HepG2 (cell line): ENCODE results near the gene MORC3. TPM values are rescaled to one million over a fixed set of nuclear protein-coding genes. Genes with fewer than 3 reads are reported as not detected.

ENCODE experiments used
- CBX2 ChIP-seq, 2 experiments: fragments of 200-600 bp in 1 of 2; sonication (generic); formaldehyde crosslinking in 1 of 2; IDR thresholded peaks; 2 replicates each; pipeline versions ENCODE4 v1.7.0 to v1.8.1; 2018 to 2022; ENCODE audit warnings: low read depth in 2 of 2, low read length in 1 of 2, mild to moderate bottlenecking in 1 of 2, missing genetic modification reagents in 1 of 2
- CC2D1A ChIP-seq: sonication (generic); formaldehyde crosslinking; IDR thresholded peaks from 2 replicates; pipeline ENCODE4 v1.8.1; 2023; ENCODE audit warnings: mild to moderate bottlenecking, missing genetic modification reagents
- CEBPG ChIP-seq: IDR thresholded peaks from 2 replicates; pipeline ENCODE4 v1.6.1; 2016
- FOXM1 ChIP-seq: sonication (generic); formaldehyde crosslinking; IDR thresholded peaks from 2 replicates; pipeline ENCODE4 v1.5.0; 2020; ENCODE audit warnings: missing genetic modification reagents
- HDAC6 ChIP-seq: fragments of 200-600 bp; sonication (generic); IDR thresholded peaks from 2 replicates; pipeline ENCODE4 v1.7.0; 2017; ENCODE audit warnings: mild to moderate bottlenecking, antibody characterized with exemption, low read length, low read depth
- MTF2 ChIP-seq: sonication (generic); formaldehyde crosslinking; IDR thresholded peaks from 2 replicates; pipeline ENCODE4 v1.5.0; 2020; ENCODE audit warnings: missing genetic modification reagents, borderline replicate concordance
- NCOR1 ChIP-seq: fragments of 200-600 bp; sonication (generic); IDR thresholded peaks from 2 replicates; pipeline ENCODE4 v1.7.0; 2017; ENCODE audit warnings: antibody characterized with exemption, low read length, borderline replicate concordance
- NFKB2 ChIP-seq: sonication (generic); formaldehyde crosslinking; IDR thresholded peaks from 2 replicates; pipeline ENCODE4 v1.4.0; 2020; ENCODE audit warnings: missing genetic modification reagents, borderline replicate concordance
- NR2F2 ChIP-seq: IDR thresholded peaks from 2 replicates; pipeline ENCODE4 v1.6.1; 2012; ENCODE audit warnings: low read depth, inconsistent platforms, borderline replicate concordance
- ZNF543 ChIP-seq: sonication (generic); formaldehyde crosslinking; IDR thresholded peaks from 2 replicates; pipeline ENCODE4 v1.4.0; 2020; ENCODE audit warnings: mild to moderate bottlenecking, missing genetic modification reagents
- ZSCAN21 ChIP-seq: sonication (generic); formaldehyde crosslinking; IDR thresholded peaks from 2 replicates; pipeline ENCODE4 v1.8.0; 2022; ENCODE audit warnings: mild to moderate bottlenecking, missing genetic modification reagents, moderate library complexity, borderline replicate concordance
- polyA plus RNA-seq, 8 experiments: library from polyadenylated mRNA; depleted of rRNA in 3 of 8; stranded (reverse) in 7 of 8; unstranded in 1 of 8; fragments of >200 nt; fragmentation: Illumina TruSeq in 4 of 8; extraction: Trizol in 4 of 8; gene quantifications; 2 replicates each; pipeline versions ENCODE4 v1.2.1 to v1.2.3, GENCODE V29; 2011 to 2016; ENCODE audit warnings: low read depth in 4 of 8, missing spikeins in 1 of 8, mixed read lengths in 1 of 8; ENCODE audit not compliant: insufficient read depth in 1 of 8
- total RNA-seq, 5 experiments: library from RNA; depleted of rRNA; stranded (reverse); fragments of >200 nt; fragmentation: Illumina TruSeq; extraction: Trizol; gene quantifications; 2 replicates each; pipeline ENCODE4 v1.2.3, GENCODE V29; 2016; ENCODE audit warnings: low read depth in 1 of 5
- TF ChIP-seq, protein P1 (sequence below), 2 experiments: sonication (generic) in 1 of 2; formaldehyde crosslinking in 1 of 2; IDR thresholded peaks; 2 replicates each; pipeline versions ENCODE4 v1.4.0 to v1.6.1; 2016 to 2020; ENCODE audit warnings: borderline replicate concordance in 1 of 2, low read depth in 1 of 2, mild to moderate bottlenecking in 1 of 2, missing genetic modification reagents in 1 of 2
- TF ChIP-seq, protein P2 (sequence below): sonication (generic); formaldehyde crosslinking; IDR thresholded peaks from 2 replicates; pipeline ENCODE4 v1.5.1; 2020; ENCODE audit warnings: mild to moderate bottlenecking, missing genetic modification reagents, moderate library complexity
- TF ChIP-seq, protein P3 (sequence below): sonication (generic); formaldehyde crosslinking; IDR thresholded peaks from 2 replicates; pipeline ENCODE4 v1.5.0; 2020; ENCODE audit warnings: mild to moderate bottlenecking, missing genetic modification reagents
- TF ChIP-seq, protein P4 (sequence below): sonication (generic); formaldehyde crosslinking; IDR thresholded peaks from 2 replicates; pipeline ENCODE4 v1.4.0; 2020; ENCODE audit warnings: missing genetic modification reagents, mild to moderate bottlenecking, borderline replicate concordance

The MORC3 gene
- total and polyA plus RNA-seq, 2 of the 13 experiments (the other 11 are each of a cell fraction or from before 2014, with no cell fraction given): 12.9 to 19.5 TPM

DNA sequence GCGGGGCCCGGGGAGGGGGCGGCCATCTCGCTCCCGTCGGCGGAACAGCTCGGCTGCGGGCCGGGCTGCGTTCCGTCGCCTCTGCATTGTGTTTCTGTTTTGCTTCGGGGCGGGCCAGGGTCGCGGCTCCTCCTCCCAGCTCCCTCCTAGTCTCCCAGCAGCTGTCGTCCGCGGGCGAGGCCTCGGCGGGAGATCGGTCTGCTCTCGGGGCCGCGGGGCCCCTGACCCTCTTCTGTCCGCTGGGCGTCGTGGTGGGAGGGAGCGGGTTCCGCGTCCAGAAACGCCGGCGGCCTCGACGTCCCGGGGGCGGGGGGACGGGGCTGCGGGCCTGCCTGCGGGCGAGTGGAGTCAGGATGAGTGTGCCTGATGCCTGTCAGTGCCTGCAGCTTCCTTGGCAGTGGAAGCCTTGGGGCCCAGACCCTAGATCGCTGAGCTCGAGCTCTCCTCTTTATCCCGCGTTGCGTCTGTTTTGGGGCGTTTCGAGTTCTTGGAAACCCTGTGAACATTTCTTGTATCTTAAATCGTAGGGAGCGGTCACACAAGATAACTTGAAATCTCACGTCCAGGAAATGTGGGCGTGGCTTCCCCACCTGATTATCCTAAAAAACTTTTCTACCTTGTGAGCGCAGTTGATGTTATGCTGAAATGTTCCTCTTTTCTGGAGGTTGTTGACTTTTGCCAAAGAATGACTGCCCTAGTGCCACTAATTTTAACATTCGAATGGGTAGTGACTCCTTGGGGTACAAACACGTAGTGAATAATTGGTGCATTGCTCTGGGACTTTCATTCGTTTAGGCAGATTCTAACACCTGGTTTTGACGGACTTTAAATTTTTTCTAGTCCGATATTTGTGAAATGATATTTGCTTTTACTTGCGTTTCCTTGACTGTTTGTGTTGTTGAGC, 676 bp downstream of the MORC3 start (continued):
- TF ChIP-seq CEBPG (CRISPR knock-in tag): no peak
- TF ChIP-seq NCOR1: no peak
- TF ChIP-seq, protein P1, sequence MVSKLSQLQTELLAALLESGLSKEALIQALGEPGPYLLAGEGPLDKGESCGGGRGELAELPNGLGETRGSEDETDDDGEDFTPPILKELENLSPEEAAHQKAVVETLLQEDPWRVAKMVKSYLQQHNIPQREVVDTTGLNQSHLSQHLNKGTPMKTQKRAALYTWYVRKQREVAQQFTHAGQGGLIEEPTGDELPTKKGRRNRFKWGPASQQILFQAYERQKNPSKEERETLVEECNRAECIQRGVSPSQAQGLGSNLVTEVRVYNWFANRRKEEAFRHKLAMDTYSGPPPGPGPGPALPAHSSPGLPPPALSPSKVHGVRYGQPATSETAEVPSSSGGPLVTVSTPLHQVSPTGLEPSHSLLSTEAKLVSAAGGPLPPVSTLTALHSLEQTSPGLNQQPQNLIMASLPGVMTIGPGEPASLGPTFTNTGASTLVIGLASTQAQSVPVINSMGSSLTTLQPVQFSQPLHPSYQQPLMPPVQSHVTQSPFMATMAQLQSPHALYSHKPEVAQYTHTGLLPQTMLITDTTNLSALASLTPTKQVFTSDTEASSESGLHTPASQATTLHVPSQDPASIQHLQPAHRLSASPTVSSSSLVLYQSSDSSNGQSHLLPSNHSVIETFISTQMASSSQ (IDR thresholded peaks at IDR 0.05; ENCODE audit: low read depth): no peak
- TF ChIP-seq, protein P1 (CRISPR knock-in tag; IDR thresholded peaks at IDR 0.05; ENCODE audit: borderline replicate concordance): no peak
- TF ChIP-seq CC2D1A (CRISPR knock-in tag): no peak
- TF ChIP-seq, protein P2, sequence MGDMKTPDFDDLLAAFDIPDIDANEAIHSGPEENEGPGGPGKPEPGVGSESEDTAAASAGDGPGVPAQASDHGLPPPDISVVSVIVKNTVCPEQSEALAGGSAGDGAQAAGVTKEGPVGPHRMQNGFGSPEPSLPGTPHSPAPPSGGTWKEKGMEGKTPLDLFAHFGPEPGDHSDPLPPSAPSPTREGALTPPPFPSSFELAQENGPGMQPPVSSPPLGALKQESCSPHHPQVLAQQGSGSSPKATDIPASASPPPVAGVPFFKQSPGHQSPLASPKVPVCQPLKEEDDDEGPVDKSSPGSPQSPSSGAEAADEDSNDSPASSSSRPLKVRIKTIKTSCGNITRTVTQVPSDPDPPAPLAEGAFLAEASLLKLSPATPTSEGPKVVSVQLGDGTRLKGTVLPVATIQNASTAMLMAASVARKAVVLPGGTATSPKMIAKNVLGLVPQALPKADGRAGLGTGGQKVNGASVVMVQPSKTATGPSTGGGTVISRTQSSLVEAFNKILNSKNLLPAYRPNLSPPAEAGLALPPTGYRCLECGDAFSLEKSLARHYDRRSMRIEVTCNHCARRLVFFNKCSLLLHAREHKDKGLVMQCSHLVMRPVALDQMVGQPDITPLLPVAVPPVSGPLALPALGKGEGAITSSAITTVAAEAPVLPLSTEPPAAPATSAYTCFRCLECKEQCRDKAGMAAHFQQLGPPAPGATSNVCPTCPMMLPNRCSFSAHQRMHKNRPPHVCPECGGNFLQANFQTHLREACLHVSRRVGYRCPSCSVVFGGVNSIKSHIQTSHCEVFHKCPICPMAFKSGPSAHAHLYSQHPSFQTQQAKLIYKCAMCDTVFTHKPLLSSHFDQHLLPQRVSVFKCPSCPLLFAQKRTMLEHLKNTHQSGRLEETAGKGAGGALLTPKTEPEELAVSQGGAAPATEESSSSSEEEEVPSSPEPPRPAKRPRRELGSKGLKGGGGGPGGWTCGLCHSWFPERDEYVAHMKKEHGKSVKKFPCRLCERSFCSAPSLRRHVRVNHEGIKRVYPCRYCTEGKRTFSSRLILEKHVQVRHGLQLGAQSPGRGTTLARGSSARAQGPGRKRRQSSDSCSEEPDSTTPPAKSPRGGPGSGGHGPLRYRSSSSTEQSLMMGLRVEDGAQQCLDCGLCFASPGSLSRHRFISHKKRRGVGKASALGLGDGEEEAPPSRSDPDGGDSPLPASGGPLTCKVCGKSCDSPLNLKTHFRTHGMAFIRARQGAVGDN (CRISPR knock-in tag): peak; percentile 42; the same call in 1 of the 2 replicates
- TF ChIP-seq FOXM1 (CRISPR knock-in tag): no peak
- TF ChIP-seq ZSCAN21: no peak
- TF ChIP-seq, protein P3, sequence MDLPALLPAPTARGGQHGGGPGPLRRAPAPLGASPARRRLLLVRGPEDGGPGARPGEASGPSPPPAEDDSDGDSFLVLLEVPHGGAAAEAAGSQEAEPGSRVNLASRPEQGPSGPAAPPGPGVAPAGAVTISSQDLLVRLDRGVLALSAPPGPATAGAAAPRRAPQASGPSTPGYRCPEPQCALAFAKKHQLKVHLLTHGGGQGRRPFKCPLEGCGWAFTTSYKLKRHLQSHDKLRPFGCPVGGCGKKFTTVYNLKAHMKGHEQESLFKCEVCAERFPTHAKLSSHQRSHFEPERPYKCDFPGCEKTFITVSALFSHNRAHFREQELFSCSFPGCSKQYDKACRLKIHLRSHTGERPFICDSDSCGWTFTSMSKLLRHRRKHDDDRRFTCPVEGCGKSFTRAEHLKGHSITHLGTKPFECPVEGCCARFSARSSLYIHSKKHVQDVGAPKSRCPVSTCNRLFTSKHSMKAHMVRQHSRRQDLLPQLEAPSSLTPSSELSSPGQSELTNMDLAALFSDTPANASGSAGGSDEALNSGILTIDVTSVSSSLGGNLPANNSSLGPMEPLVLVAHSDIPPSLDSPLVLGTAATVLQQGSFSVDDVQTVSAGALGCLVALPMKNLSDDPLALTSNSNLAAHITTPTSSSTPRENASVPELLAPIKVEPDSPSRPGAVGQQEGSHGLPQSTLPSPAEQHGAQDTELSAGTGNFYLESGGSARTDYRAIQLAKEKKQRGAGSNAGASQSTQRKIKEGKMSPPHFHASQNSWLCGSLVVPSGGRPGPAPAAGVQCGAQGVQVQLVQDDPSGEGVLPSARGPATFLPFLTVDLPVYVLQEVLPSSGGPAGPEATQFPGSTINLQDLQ: no peak
- no peak for TF ChIP-seq ZNF543 (CRISPR knock-in tag)
- no peak for TF ChIP-seq MTF2 (CRISPR knock-in tag)
- no peak for TF ChIP-seq NR2F2
- TF ChIP-seq NFKB2 (CRISPR knock-in tag): no peak
- TF ChIP-seq, protein P4, sequence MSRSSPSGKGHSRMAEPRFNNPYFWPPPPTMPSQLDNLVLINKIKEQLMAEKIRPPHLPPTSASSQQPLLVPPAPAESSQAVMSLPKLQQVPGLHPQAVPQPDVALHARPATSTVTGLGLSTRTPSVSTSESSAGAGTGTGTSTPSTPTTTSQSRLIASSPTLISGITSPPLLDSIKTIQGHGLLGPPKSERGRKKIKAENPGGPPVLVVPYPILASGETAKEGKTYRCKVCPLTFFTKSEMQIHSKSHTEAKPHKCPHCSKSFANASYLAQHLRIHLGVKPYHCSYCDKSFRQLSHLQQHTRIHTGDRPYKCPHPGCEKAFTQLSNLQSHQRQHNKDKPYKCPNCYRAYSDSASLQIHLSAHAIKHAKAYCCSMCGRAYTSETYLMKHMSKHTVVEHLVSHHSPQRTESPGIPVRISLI (CRISPR knock-in tag): no peak
- TF ChIP-seq CBX2 (IDR thresholded peaks at IDR 0.05; ENCODE audit: low read depth, low read length): no peak
- no peak for TF ChIP-seq CBX2 (CRISPR knock-in tag; IDR thresholded peaks at IDR 0.05; ENCODE audit: low read depth)
- TF ChIP-seq HDAC6: no peak
